ENCODE measurements around the gene CHST15.

Gene CHST15

GRCh38 chr10:123970207-123970926 is 123.0 kb downstream of the CHST15 start:
- DNase-seq (ENCODE audit: low spot score) (no peak), FAIRE-seq (no peak)

GRCh38 chr10:123967626-123968243 is 125.7 kb downstream of the CHST15 start:
- no peak for FAIRE-seq

GRCh38 chr10:123966896-123967231 is 126.5 kb downstream of the CHST15 start:
- no peak for FAIRE-seq

More at GRCh38 chr10:123967626-123968243, 125.7 kb downstream of the CHST15 start:
- peak; percentile 82 for DNase-seq (ENCODE audit: low spot score)

GRCh38 chr10:123965973-123966895 is 127.2 kb downstream of the CHST15 start:
- DNase-seq (ENCODE audit: low spot score) (no peak), FAIRE-seq (no peak)

More at GRCh38 chr10:123966896-123967231, 126.5 kb downstream of the CHST15 start:
- no peak for DNase-seq (ENCODE audit: low spot score)

- no peak for FAIRE-seq
- no peak for DNase-seq (ENCODE audit: low spot score)
These were observed 128.4 kb downstream of the CHST15 start for GRCh38 chr10:123964953-123965352.

- no peak for DNase-seq (ENCODE audit: low spot score)
- FAIRE-seq, result no peak
These were observed 130.5 kb downstream of the CHST15 start for GRCh38 chr10:123962756-123963530.

GRCh38 chr10:123958241-123958640 is 135.2 kb downstream of the CHST15 start:
- no peak for FAIRE-seq
- no peak for DNase-seq (ENCODE audit: low spot score)

Data from urothelium cell line (cell line).